B cell (primary cell): Measurements from ENCODE around the gene HNRNPC. TPM values are rescaled to one million over a fixed set of nuclear protein-coding genes. Genes with fewer than 3 reads are reported as not detected.

Experiments
- ATAC-seq: fragments of 200-7000 bp; cut with Tn5 transposase; one replicate; pipeline ENCODE4 v1.10.0; 2021; ENCODE audit warnings: low read depth, mild to moderate bottlenecking, moderate number of reproducible peaks, moderate library complexity
- CTCF ChIA-PET: fragments of 350-600 bp; sonication (Branson Sonifier 250); formaldehyde crosslinking; loops from one replicate; lab custom pipeline; 2021; ENCODE audit warnings: antibody characterized with exemption, inconsistent platforms; lab: Charles Lee
- POLR2A ChIA-PET: fragments of 350-600 bp; sonication (Branson Sonifier 250); formaldehyde crosslinking; loops from one replicate; lab custom pipeline; 2021; ENCODE audit warnings: antibody characterized with exemption; lab: Charles Lee
- DNase-seq: peaks from one replicate; pipeline ENCODE4 v3.0.0; 2013
- H2AFZ ChIP-seq: 2 replicates; pipeline ENCODE4 v1.6.1; 2012; ENCODE audit warnings: mild to moderate bottlenecking, low read depth, low read length; ENCODE audit not compliant: insufficient read depth, poor library complexity, severe bottlenecking
- H3K27ac ChIP-seq, 2 donors: 1 replicate in 1 of 2; 2 replicates in 1 of 2; pipeline ENCODE4 v1.5.1; 2012 to 2013; ENCODE audit warnings: low read length in 2 of 2, mild to moderate bottlenecking in 2 of 2, moderate library complexity in 1 of 2
- H3K27me3 ChIP-seq, 4 experiments: fragments of 200-600 bp in 1 of 4; sonication (generic) in 1 of 4; replicated peaks in 1 of 4; 1 replicate in 2 of 4; 2 replicates in 2 of 4; pipeline versions ENCODE4 v1.6.1 to v1.7.0; 2013 to 2016; ENCODE audit warnings: low read length in 3 of 4, mild to moderate bottlenecking in 2 of 4, mixed read lengths in 1 of 4, moderate library complexity in 1 of 4; ENCODE audit not compliant: insufficient read depth in 4 of 4, control insufficient read depth in 3 of 4; ENCODE audit errors: control extremely low read depth in 1 of 4
- H3K36me3 ChIP-seq, 2 experiments: replicated peaks in 1 of 2; 1 replicate in 1 of 2; 2 replicates in 1 of 2; pipeline versions ENCODE4 v1.6.1 to v1.7.1; 2013; ENCODE audit warnings: low read length in 1 of 2; ENCODE audit not compliant: insufficient read depth in 2 of 2, control insufficient read depth in 1 of 2; ENCODE audit errors: control extremely low read depth in 1 of 2, extremely low read depth in 1 of 2
- H3K4me1 ChIP-seq, 2 donors: fragments of 200-600 bp in 1 of 2; sonication (generic) in 1 of 2; 1 replicate in 1 of 2; 2 replicates in 1 of 2; pipeline versions ENCODE4 v1.5.1 to v1.6.1; 2013 to 2017; ENCODE audit warnings: low read length in 2 of 2; ENCODE audit not compliant: control insufficient read depth in 2 of 2, insufficient read depth in 2 of 2
- H3K4me2 ChIP-seq: replicated peaks from 2 replicates; pipeline ENCODE3; 2012; ENCODE audit warnings: mild to moderate bottlenecking, low read depth, low read length; ENCODE audit not compliant: poor library complexity, severe bottlenecking
- H3K4me3 ChIP-seq, 5 experiments: fragments of 200-600 bp in 1 of 5; sonication (generic) in 1 of 5; 1 replicate in 3 of 5; 2 replicates in 2 of 5; pipeline versions ENCODE4 v1.5.1 to v1.7.0; 2011 to 2016; ENCODE audit warnings: low read length in 4 of 5, mild to moderate bottlenecking in 4 of 5, low read depth in 2 of 5, control low read depth in 1 of 5, moderate library complexity in 1 of 5; ENCODE audit not compliant: insufficient read depth in 1 of 5; ENCODE audit errors: control extremely low read depth in 1 of 5, extremely low read depth in 1 of 5
- H3K79me2 ChIP-seq: fragments of 200-600 bp; sonication (generic); one replicate; pipeline ENCODE4 v1.6.0; 2016; ENCODE audit warnings: low read length; ENCODE audit not compliant: control insufficient read depth, insufficient read depth
- H3K9ac ChIP-seq: fragments of 200-600 bp; sonication (generic); 2 replicates; pipeline ENCODE4 v1.6.1; 2017; ENCODE audit warnings: mild to moderate bottlenecking, low read length, moderate library complexity
- H3K9me3 ChIP-seq, 3 donors: one replicate each; pipeline versions ENCODE4 v1.6.1 to v1.7.1; 2013; ENCODE audit warnings: low read length in 2 of 3; ENCODE audit not compliant: control insufficient read depth in 2 of 3, insufficient read depth in 1 of 3; ENCODE audit errors: control extremely low read depth in 1 of 3
- H4K20me1 ChIP-seq: 2 replicates; pipeline ENCODE4 v1.6.0; 2012; ENCODE audit warnings: mild to moderate bottlenecking, low read length; ENCODE audit not compliant: insufficient read depth, control insufficient read depth, poor library complexity, severe bottlenecking
- H3K27ac Mint-ChIP-seq: one replicate; pipeline ENCODE4 v1.8.0; 2021; ENCODE audit warnings: mixed read lengths
- H3K27me3 Mint-ChIP-seq: one replicate; pipeline ENCODE4 v1.8.0; 2021; ENCODE audit warnings: mixed read lengths
- H3K4me1 Mint-ChIP-seq: one replicate; pipeline ENCODE4 v1.8.0; 2021; ENCODE audit warnings: mixed read lengths
- H3K4me3 Mint-ChIP-seq: one replicate; pipeline ENCODE4 v1.8.0; 2021; ENCODE audit warnings: mixed read lengths
- H3K9me3 Mint-ChIP-seq: one replicate; pipeline ENCODE4 v1.8.0; 2022; ENCODE audit warnings: mixed read lengths; ENCODE audit not compliant: insufficient read depth
- EZH2 ChIP-seq: IDR thresholded peaks from 2 replicates; pipeline ENCODE4 v1.6.1; 2012; ENCODE audit warnings: borderline replicate concordance, low read depth, mild to moderate bottlenecking, moderate library complexity, low read length; ENCODE audit not compliant: insufficient read depth, poor library complexity, severe bottlenecking
- WGBS: methylation state at CpG from one replicate; pipeline ENCODE4 v1.1.5; 2013; ENCODE audit warnings: missing lambda C conversion rate; ENCODE audit not compliant: insufficient coverage; 5-methylcytosine and 5-hydroxymethylcytosine counted together
- intact Hi-C: fragments of 100-400 bp; cut with micrococcal nuclease; formaldehyde crosslinking; loops from one replicate; pipeline ENCODE4 v1.10.0; 2022
- polyA plus RNA-seq: library from polyadenylated mRNA; depleted of rRNA; stranded (reverse); fragments of >200 nt; gene quantifications from 2 replicates; pipeline ENCODE4 v1.2.3, GENCODE V29; 2012
- total RNA-seq, 2 donors: library from RNA; stranded (reverse); fragments of 120-200 nt in 1 of 2; gene quantifications; 1 replicate in 1 of 2; 2 replicates in 1 of 2; pipeline versions ENCODE4 v1.2.3 to v1.2.4, GENCODE V29; 2013 to 2022
- TF ChIP-seq, protein P1 (sequence below): fragments of 200-600 bp; IDR thresholded peaks from one replicate; pipeline ENCODE4 v1.8.0; 2022; ENCODE audit warnings: antibody characterized with exemption, mild to moderate bottlenecking

HNRNPC gene
- total and polyA plus RNA-seq, 2 donors (not counting 1 experiment from before 2014, with no cell fraction given): 358 to 497 TPM

DNA sequence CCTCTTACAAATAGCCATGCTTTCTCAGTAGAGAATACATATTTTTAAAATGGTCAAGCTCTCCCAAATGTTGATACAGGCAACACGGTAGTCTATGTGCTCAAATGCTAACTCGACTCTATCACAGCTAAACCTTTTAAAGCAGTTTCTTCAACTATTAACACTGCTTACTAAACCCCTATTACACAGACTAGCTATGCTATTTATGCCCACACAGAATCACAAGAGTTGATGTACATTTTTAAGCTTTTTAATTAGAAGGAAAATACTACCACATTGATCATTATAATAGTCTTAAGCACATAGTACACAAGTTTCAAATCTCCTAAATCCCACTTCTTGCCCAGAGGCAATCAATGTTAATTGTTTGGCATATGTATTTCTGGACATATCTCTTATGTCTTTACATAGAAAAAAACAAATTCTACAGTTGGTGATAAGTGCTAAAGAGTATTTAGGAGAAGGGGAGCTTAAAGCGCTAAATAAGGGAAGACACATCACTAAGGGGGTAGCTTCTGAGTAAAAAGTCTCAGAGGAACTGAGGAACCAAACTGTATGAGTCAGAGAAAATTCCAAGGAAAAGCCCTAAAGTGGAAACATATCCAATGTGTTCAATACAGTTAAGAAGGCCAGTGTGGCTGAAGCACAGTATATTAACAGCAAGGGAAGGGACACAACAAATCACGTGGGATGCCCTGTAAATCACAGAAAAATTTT is 13.7 kb downstream of the HNRNPC start:
- intact Hi-C loops: no loop called here
- H3K9me3 Mint-ChIP-seq: no peaks in the 10 kb centered on the region
- peaks cover 50% of the 10 kb centered on the region for H3K4me1 Mint-ChIP-seq
- Histone ChIP-seq H4K20me1 (peaks cover 76% of the 10 kb centered on the region), H2AFZ (no peak overlapping the region), H3K79me2 (peaks cover 97% of the 10 kb centered on the region), H3K9ac (no peak overlapping the region), H3K27ac (peak overlapping the region in 1 of 2 donors; percentile 2), H3K27me3 (no peaks in the 10 kb centered on the region), H3K36me3 (peaks cover 8 to 72% of the 10 kb centered on the region in 2 experiments), H3K4me1 (peaks cover 17 to 26% of the 10 kb centered on the region in 2 donors), H3K4me3 (no peak overlapping the region), H3K4me2 (no peak overlapping the region), H3K9me3 (no peaks in the 10 kb centered on the region)
- ChIA-PET CTCF (interaction anchor here (1.1 to 1.6 kb wide), 2 partner anchors 14 to 23 kb away, joined by 3 to 6 read pairs; no protein-coding TSS in a partner anchor), POLR2A (no interaction called here)
- peak overlapping the region; percentile 54 for H3K27ac Mint-ChIP-seq
- peak overlapping the region; percentile 52 for H3K4me3 Mint-ChIP-seq
- ATAC-seq: no peak
- no peak for DNase-seq
- H3K27me3 Mint-ChIP-seq: no peaks in the 10 kb centered on the region
- TF ChIP-seq EZH2: no peak
- TF ChIP-seq, protein P1, sequence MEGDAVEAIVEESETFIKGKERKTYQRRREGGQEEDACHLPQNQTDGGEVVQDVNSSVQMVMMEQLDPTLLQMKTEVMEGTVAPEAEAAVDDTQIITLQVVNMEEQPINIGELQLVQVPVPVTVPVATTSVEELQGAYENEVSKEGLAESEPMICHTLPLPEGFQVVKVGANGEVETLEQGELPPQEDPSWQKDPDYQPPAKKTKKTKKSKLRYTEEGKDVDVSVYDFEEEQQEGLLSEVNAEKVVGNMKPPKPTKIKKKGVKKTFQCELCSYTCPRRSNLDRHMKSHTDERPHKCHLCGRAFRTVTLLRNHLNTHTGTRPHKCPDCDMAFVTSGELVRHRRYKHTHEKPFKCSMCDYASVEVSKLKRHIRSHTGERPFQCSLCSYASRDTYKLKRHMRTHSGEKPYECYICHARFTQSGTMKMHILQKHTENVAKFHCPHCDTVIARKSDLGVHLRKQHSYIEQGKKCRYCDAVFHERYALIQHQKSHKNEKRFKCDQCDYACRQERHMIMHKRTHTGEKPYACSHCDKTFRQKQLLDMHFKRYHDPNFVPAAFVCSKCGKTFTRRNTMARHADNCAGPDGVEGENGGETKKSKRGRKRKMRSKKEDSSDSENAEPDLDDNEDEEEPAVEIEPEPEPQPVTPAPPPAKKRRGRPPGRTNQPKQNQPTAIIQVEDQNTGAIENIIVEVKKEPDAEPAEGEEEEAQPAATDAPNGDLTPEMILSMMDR: no peak
- WGBS: 81% methylated on average over 2 of the region's 4 CpGs

DNA sequence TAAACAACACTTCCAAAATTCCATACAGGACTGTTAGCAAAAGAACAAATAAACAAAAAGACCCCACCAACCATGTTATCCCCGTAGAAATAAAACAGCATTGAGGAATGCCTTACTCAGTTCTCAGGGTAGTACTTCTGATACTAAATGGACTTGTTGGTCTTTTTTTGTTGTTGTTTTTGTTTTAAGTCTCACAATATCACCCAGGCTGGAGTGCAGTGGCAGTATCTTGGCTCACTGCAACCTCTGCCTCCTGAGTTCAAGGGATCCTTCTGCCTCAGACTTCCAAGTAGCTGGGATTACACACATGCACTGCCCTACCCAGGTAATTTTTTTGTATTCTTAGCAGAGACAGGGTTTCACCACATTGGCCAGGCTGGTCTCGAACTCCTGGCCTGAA is 17.1 kb downstream of the HNRNPC start:
- WGBS: no CpG with 5 or more reads among the region's 2 CpGs
- peak overlapping the region; percentile 37 for H3K27ac Mint-ChIP-seq
- peaks cover 5 to 14% of the 10 kb centered on the region in 2 donors for H3K4me1 ChIP-seq

More for the DNA sequence above, 17.1 kb downstream of the HNRNPC start:
- no peak overlapping the region for H3K27ac ChIP-seq
- H3K4me3 ChIP-seq: no peak overlapping the region
- no peak overlapping the region for H3K9ac ChIP-seq
- no peaks in the 10 kb centered on the region for H3K9me3 Mint-ChIP-seq
- no peaks in the 10 kb centered on the region for H3K27me3 ChIP-seq
- H3K27me3 Mint-ChIP-seq: no peaks in the 10 kb centered on the region
- H3K36me3 ChIP-seq: peaks cover 3 to 65% of the 10 kb centered on the region in 2 experiments
- TF ChIP-seq, protein P1: no peak
- H3K4me2 ChIP-seq: no peak overlapping the region
- CTCF ChIA-PET: no interaction called here
- no peak overlapping the region for H2AFZ ChIP-seq
- no peaks in the 10 kb centered on the region for H3K9me3 ChIP-seq
- H3K4me1 Mint-ChIP-seq: peaks cover 42% of the 10 kb centered on the region
- intact Hi-C loops: no loop called here
- POLR2A ChIA-PET: no interaction called here
- no peak overlapping the region for H3K4me3 Mint-ChIP-seq
- H3K79me2 ChIP-seq: peaks cover 98% of the 10 kb centered on the region
- ATAC-seq (no peak), DNase-seq (no peak)
- peaks cover 77% of the 10 kb centered on the region for H4K20me1 ChIP-seq
